ENCODE measurements around the gene KDM4F.

The KDM4F gene

DNA sequence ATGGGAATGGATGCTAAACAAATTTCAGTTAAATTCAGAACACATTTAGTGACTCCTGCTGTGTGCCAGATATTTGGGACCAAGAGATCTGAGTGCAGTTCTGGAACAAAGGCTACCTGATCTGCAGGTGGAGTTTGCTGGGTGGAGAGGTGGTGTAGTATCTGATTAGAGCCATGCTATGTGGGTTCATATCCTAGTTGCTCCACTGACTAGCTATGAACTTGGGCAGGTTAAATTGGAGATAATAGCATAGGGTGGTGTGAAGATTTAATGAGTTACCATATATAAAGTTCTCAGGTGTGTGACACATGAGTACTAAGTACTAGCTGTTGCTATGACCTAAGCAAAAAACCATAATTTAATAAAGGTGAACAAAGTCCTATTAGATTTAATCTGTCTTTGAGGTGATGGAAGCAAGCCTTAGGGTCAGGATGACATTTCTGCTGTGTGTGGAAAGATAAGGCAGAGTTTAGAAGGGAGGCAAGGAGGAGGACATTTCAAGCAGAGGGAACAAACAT, 42.5 kb downstream of the KDM4F start:
- DNase-seq (ENCODE audit: low read depth) = no peak

DNA sequence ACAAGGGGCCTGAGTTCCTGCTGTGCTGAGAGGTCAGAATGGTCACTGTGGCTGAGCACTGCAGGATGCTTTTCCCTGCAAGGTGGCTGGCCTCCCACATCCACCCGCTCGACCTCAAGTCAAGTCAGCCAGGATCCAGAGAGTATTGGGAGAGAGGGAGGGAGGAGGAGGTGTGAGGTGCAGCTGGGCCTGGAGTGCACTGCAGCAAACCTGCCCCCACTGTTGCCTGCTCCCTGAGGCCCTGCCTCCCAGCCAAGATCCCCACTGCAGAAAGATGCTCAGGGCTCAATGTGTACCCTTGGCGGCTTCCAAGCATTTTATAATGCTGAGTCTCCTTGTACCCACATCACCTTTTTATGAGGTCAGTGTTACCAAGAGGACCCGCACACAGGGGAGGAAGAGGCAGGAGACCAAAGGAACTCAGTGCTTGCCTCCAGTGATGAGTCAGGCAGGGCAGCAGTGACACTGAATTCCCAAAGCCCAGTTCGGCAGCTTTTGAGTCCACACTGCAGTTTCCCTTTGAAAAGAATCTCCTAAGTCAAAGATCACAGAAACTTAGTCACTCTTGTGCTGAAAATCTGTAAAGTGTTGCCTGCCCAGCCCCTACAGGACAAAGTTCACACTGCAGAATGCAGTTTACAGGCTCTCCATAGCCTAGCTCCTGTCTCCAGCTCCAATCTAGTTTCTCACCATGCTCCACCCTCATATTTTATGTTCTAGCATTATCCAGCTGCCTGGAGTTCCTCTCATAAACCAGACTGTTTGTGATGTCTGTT, 43.5 kb downstream of the KDM4F start:
- no peak for DNase-seq (ENCODE audit: low read depth)

DNA sequence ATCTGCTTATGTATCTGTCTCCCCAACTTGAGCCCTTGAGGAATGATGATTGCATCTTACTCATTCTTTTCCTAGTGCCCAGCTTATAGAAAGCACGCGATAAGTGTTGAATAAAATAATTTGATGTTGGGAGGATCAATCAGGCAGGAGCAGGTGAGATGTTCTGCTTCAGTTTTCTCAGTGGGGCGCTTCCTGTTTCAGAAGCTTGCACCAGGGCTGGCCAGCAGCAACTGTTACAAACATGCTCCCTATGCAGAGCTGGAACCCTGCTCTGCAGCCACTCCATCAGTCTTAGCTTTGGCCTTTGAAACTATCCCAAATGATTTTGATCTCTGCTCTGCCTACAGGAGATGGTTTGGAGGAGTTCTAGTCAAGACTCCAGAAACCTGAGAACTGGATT, 44.3 kb downstream of the KDM4F start:
- no peak for DNase-seq (ENCODE audit: low read depth)

DNA sequence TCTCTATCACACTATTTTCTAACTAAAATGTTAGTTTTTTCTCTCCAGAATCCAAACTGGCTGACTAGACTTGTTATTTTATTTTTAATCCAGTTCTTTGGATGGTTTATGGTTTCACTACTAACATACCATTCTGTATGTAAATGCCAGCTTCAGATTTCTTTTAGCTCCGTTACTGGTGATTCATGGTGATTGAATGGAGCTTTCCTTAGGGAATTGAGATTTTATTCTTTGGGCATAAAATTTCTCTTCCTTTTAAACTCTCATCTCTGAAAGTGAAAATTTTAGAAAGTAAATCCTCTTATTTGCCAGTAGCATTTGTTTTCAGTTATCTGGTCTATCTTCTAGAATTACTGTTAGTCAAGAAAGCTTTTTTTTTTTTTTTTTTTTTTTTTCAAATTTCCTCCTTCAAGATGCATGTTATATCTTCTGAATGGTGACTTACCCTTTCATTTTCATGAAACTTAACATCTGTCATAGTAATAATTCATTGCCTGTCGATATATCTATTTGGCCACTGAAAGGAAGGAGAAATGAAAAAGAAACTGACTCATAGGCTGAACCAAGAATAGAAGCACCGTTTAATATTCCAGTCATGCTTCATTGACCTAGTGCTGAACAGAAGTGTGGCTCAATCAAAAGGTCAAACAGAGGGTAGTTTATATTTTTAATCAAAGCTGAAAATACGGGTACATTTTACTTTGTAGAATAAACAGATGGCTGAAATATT, 46.8 kb downstream of the KDM4F start:
- DNase-seq (ENCODE audit: low read depth) = no peak

DNA sequence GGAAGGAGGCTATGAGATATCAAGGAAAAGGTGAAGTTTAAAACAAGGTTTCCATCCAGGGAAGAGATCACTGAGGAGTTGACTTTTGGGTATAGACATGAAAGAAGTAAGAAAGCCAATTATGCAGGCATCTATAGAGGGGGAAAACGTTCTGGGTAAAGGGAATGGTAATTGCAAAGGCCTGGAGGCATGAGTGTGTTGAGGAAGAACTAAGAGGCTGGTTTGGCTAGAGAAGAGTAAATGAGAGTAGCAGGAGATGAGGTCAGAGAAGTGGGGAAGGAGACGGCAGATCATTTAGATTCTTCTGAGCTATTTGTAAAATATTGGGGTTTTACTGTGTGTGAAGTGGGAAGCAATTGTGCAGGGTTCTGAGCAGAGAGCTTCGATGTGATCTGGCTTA, 48.0 kb downstream of the KDM4F start:
- no peak for DNase-seq (ENCODE audit: low read depth)

DNA sequence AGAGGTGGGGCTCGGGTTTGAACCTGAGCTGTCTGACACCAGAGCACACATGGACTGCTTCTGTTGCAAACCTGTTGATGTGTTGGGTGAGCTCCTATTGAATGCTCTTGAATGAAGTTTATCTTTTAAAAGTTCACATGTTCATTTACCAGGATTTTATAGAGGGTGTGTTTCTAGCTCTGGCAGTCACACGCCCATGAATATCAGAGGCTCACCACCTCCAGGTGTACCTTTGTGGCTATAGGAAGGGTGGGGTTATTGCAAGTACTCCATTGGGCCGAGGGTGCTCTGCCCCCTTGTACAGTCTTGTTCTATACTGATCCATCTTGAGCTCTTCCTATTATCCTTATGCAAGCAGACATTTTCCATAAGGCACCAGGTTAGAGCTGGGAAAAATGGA, 49.6 kb downstream of the KDM4F start:
- DNase-seq (ENCODE audit: low read depth) = no peak

DNA sequence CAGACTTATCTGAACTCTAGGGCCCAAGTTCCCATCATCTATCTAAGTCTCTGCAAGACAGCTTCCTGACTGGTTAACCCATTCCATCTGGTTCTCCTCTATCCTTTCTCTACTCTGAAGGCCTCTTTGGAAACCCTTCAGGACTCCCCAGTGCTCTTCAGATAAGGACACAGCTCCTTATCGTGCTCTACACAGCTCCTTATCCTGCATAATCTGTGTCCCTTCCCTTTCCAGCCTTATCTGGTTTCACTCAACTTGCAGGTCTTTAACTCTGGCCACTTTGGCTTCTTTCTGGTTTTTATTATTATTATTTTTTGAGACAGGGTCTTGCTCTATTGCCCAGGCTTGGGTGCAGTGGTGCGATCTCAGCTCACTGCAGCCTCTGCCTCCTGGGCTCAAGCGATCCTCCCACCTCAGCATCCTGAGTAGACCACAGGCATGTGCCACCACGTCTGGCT, 51.0 kb downstream of the KDM4F start:
- no peak for DNase-seq (ENCODE audit: low read depth)
